Measurements from ENCODE around the gene KRT7. TPM values are rescaled to one million over a fixed set of nuclear protein-coding genes. Genes with fewer than 3 reads are reported as not detected.

The KRT7 gene
- total RNA-seq, result 11.7 TPM
- long read RNA-seq, transcript KRT7-201 (9 exons, 1,754 nt), result major isoform, 48 of 54 reads
- long read RNA-seq, partial matches to known transcripts, result 1 of 54 reads
- long read RNA-seq, other reads (novel, unspliced or antisense), result 5 of 54 reads

GRCh38 chr12:52232674-52233461 is at the start of gene KRT7:
KRT7 (plus strand) TSS chr12:52233243; CDS start chr12:52233297, 54 bp downstream.
- peak; percentile 81 for DNase-seq (ENCODE audit: low spot score)

GRCh38 chr12:52183544-52183910 is 49.5 kb upstream of the KRT7 start:
- no peak for DNase-seq (ENCODE audit: low spot score)

GRCh38 chr12:52183971-52184370 is 49.1 kb upstream of the KRT7 start:
- DNase-seq (ENCODE audit: low spot score), result no peak

GRCh38 chr12:52184813-52185212 is 48.2 kb upstream of the KRT7 start:
- DNase-seq (ENCODE audit: low spot score), result no peak

- DNase-seq (ENCODE audit: low spot score), result no peak
Measured at GRCh38 chr12:52185400-52185967, 47.6 kb upstream of the KRT7 start.

GRCh38 chr12:52186118-52186840 is 46.8 kb upstream of the KRT7 start:
- no peak for DNase-seq (ENCODE audit: low spot score)

- DNase-seq (ENCODE audit: low spot score), result no peak
Measured at GRCh38 chr12:52187206-52187605, 45.8 kb upstream of the KRT7 start.

GRCh38 chr12:52187640-52188039 is 45.4 kb upstream of the KRT7 start:
- DNase-seq (ENCODE audit: low spot score), result no peak

GRCh38 chr12:52188658-52189057 is 44.4 kb upstream of the KRT7 start:
- DNase-seq (ENCODE audit: low spot score), result no peak

- DNase-seq (ENCODE audit: low spot score), result no peak
Measured at GRCh38 chr12:52189376-52190174, 43.5 kb upstream of the KRT7 start.

GRCh38 chr12:52190860-52191729 is 41.9 kb upstream of the KRT7 start:
- no peak for DNase-seq (ENCODE audit: low spot score)

GRCh38 chr12:52191841-52192791 is 40.9 kb upstream of the KRT7 start, which contains the start of gene KRT80:
KRT80 (minus strand) TSS chr12:52192014; CDS start chr12:52191902, 112 bp downstream.
- DNase-seq (ENCODE audit: low spot score), result peak; percentile 93

GRCh38 chr12:52193532-52193931 is 39.5 kb upstream of the KRT7 start:
- no peak for DNase-seq (ENCODE audit: low spot score)

- DNase-seq (ENCODE audit: low spot score), result no peak
Measured at GRCh38 chr12:52193991-52194390, 39.1 kb upstream of the KRT7 start.

- DNase-seq (ENCODE audit: low spot score), result no peak
Measured at GRCh38 chr12:52195065-52195730, 37.8 kb upstream of the KRT7 start.

- no peak for DNase-seq (ENCODE audit: low spot score)
Measured at GRCh38 chr12:52197371-52198231, 35.4 kb upstream of the KRT7 start.

GRCh38 chr12:52198454-52199215 is 34.4 kb upstream of the KRT7 start:
- DNase-seq (ENCODE audit: low spot score), result no peak
